DND-41 (cell line): Measurements from ENCODE around the gene SLC4A1AP.

ENCODE experiments used
- ATAC-seq: fragments of 200-7000 bp; cut with Tn5 transposase; 3 replicates; pipeline ENCODE4 v1.9.1; 2021; ENCODE audit warnings: low read depth; ENCODE audit not compliant: insufficient read depth
- DNase-seq: peaks from one replicate; pipeline ENCODE4 v3.0.0-alpha.2; 2020
- H2AFZ ChIP-seq: 2 replicates; pipeline ENCODE4 v1.6.0; 2012; ENCODE audit warnings: low read depth, low read length
- H3K27ac ChIP-seq: 2 replicates; pipeline ENCODE4 v1.5.1; 2012; ENCODE audit warnings: low read length, inconsistent platforms
- H3K27me3 ChIP-seq: fragments of 200-600 bp; sonication (generic); 2 replicates; pipeline ENCODE4 v1.6.0; 2012; ENCODE audit warnings: low read length, mild to moderate bottlenecking, inconsistent platforms; ENCODE audit not compliant: insufficient read depth, poor library complexity
- H3K36me3 ChIP-seq: 2 replicates; pipeline ENCODE4 v1.5.1; 2012; ENCODE audit warnings: low read length, inconsistent platforms; ENCODE audit not compliant: insufficient read depth
- H3K4me1 ChIP-seq: 2 replicates; pipeline ENCODE4 v1.5.1; 2012; ENCODE audit warnings: mild to moderate bottlenecking, low read length; ENCODE audit not compliant: insufficient read depth
- H3K4me2 ChIP-seq: 2 replicates; pipeline ENCODE4 v1.6.0; 2012; ENCODE audit warnings: mild to moderate bottlenecking, moderate library complexity, low read length, inconsistent platforms; ENCODE audit not compliant: insufficient read depth
- H3K4me3 ChIP-seq, 2 experiments: fragments of 200-600 bp in 1 of 2; shearing (Covaris generic) in 1 of 2; 2 replicates each; pipeline ENCODE4 v1.5.1; 2012 to 2016; ENCODE audit warnings: inconsistent platforms in 2 of 2, low read length in 2 of 2, mild to moderate bottlenecking in 2 of 2, low read depth in 1 of 2, moderate library complexity in 1 of 2
- H3K79me2 ChIP-seq: 2 replicates; pipeline ENCODE4 v1.6.0; 2012; ENCODE audit warnings: low read length, inconsistent platforms; ENCODE audit not compliant: insufficient read depth
- H3K9ac ChIP-seq: 2 replicates; pipeline ENCODE4 v1.6.0; 2012; ENCODE audit warnings: low read depth, mild to moderate bottlenecking, inconsistent platforms, low read length, moderate library complexity
- H3K9me3 ChIP-seq: 2 replicates; pipeline ENCODE4 v1.5.1; 2012; ENCODE audit warnings: low read length, moderate library complexity, mild to moderate bottlenecking, inconsistent platforms; ENCODE audit not compliant: insufficient read depth, severe bottlenecking
- H4K20me1 ChIP-seq: 2 replicates; pipeline ENCODE4 v1.6.0; 2012; ENCODE audit warnings: low read length; ENCODE audit not compliant: insufficient read depth
- EZH2 ChIP-seq: IDR thresholded peaks from 3 replicates; pipeline ENCODE4 v1.6.1; 2012; ENCODE audit warnings: borderline replicate concordance, low read depth, mild to moderate bottlenecking, moderate library complexity, low read length, inconsistent platforms; ENCODE audit not compliant: severe bottlenecking
- TF ChIP-seq, protein P1 (sequence below): IDR thresholded peaks from 2 replicates; pipeline ENCODE4 v1.5.1; 2012; ENCODE audit warnings: borderline replicate concordance, low read length, moderate library complexity, mild to moderate bottlenecking; ENCODE audit not compliant: poor library complexity, severe bottlenecking; ENCODE audit errors: extremely low read depth

SLC4A1AP gene

DNA sequence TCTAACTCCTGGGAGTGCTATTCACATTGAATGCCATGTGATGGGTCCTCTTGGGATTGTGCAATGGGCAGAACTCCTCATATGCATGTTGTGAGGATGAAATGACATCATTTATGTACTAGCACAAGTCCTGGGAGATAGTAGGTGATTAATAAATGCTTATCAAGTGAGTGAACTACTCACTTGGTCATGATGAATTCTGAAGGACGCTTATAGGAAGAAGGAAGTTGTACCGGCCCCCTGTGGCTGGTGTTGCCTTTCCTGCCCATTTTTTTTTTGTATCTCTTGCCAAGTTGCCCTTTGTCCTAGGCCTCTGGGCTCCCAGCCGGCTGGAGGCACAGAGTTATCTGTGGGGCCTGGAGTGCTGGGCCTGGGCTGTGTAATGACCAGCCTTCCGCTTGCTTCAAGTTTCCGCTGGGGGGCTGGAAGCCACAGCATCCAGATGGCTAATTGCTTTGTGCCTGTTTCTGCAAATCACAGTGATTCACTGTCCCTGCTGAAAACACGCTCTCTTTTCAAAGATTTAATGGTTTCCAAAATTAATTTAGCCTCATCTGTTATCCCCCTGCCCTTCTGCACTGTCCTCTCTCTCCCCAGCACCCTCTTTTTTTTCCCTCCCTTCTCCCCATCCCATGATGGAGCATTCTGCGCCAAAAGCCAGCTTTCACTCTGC lies 74.1 kb downstream of the SLC4A1AP start:
- Histone ChIP-seq H3K4me1 (no peaks in the 10 kb centered on the region), H3K27ac (no peak overlapping the region), H3K4me2 (no peak overlapping the region), H3K79me2 (no peaks in the 10 kb centered on the region), H3K9me3 (no peaks in the 10 kb centered on the region), H3K4me3 (no peak overlapping the region), H4K20me1 (no peaks in the 10 kb centered on the region), H2AFZ (no peak overlapping the region), H3K27me3 (no peaks in the 10 kb centered on the region), H3K36me3 (no peaks in the 10 kb centered on the region), H3K9ac (no peak overlapping the region)
- TF ChIP-seq, protein P1, sequence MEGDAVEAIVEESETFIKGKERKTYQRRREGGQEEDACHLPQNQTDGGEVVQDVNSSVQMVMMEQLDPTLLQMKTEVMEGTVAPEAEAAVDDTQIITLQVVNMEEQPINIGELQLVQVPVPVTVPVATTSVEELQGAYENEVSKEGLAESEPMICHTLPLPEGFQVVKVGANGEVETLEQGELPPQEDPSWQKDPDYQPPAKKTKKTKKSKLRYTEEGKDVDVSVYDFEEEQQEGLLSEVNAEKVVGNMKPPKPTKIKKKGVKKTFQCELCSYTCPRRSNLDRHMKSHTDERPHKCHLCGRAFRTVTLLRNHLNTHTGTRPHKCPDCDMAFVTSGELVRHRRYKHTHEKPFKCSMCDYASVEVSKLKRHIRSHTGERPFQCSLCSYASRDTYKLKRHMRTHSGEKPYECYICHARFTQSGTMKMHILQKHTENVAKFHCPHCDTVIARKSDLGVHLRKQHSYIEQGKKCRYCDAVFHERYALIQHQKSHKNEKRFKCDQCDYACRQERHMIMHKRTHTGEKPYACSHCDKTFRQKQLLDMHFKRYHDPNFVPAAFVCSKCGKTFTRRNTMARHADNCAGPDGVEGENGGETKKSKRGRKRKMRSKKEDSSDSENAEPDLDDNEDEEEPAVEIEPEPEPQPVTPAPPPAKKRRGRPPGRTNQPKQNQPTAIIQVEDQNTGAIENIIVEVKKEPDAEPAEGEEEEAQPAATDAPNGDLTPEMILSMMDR = no peak
- no peak for TF ChIP-seq EZH2
- ATAC-seq (no peak), DNase-seq (no peak)

DNA sequence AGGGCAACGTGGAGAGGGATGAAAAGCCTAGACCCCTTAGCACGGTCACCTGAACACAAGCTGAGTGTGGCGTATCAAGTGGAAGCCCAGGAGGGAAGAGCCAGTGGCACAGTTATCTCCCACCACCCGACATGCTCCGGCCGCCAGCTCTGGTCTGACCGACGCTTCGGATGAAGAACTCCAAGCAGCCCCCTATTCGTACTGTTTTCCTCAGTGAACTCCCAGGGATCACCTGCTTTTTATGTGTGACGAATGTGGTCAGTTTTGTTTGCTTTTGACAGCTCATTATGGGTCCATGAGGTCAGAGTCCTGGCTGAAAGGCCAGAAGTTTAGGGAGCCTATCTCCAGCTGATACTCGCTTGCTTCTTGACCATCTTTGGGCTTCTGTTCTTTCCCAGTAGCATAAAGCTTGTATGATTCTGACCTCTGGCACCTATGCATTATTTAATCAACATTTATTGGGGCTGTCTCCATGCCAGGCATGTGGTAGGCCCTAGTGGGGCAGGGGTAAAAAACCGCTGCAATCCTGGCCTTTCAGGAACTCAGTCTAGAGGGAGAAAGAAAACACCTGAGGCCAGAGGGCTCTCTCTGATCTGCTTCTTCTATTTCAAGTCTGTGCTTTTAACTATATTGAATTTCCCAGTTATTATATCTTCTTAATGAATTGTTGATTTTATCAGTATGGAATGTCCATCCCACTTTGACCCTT lies 74.8 kb downstream of the SLC4A1AP start:
- no peak overlapping the region for H2AFZ ChIP-seq
- no peaks in the 10 kb centered on the region for H3K9me3 ChIP-seq
- no peak overlapping the region for H3K9ac ChIP-seq
- no peaks in the 10 kb centered on the region for H4K20me1 ChIP-seq
- H3K4me2 ChIP-seq = no peak overlapping the region
- H3K27me3 ChIP-seq = no peaks in the 10 kb centered on the region
- no peaks in the 10 kb centered on the region for H3K36me3 ChIP-seq
- no peaks in the 10 kb centered on the region for H3K4me1 ChIP-seq
- TF ChIP-seq EZH2 = no peak
- TF ChIP-seq, protein P1 = no peak
- H3K4me3 ChIP-seq = no peak overlapping the region
- ATAC-seq = no peak
- DNase-seq = no peak
- no peak overlapping the region for H3K27ac ChIP-seq
- no peaks in the 10 kb centered on the region for H3K79me2 ChIP-seq

DNA sequence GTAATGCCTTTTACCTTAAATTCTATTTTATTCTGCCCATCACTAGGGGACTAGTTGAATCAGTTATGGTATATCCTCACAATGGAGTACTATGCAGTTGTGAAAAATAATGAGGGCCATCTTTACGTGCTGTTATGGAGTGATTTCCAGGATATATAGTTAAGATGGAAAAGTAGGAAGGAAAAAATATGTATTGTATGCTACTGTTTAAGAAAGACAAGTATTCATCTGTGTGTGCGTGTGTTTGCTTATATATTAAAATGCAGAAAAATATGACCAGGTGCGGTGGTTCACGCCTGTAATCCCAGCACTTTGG lies 75.3 kb downstream of the SLC4A1AP start:
- no peaks in the 10 kb centered on the region for H3K36me3 ChIP-seq
- H3K4me1 ChIP-seq = no peaks in the 10 kb centered on the region
- H4K20me1 ChIP-seq = no peaks in the 10 kb centered on the region
- no peaks in the 10 kb centered on the region for H3K9me3 ChIP-seq
- ATAC-seq = no peak
- no peak for DNase-seq
- no peak overlapping the region for H3K4me2 ChIP-seq
- no peaks in the 10 kb centered on the region for H3K79me2 ChIP-seq
- H3K9ac ChIP-seq = no peak overlapping the region
- H3K27ac ChIP-seq = no peak overlapping the region
- no peak overlapping the region for H3K4me3 ChIP-seq
- no peaks in the 10 kb centered on the region for H3K27me3 ChIP-seq
- no peak overlapping the region for H2AFZ ChIP-seq
- no peak for TF ChIP-seq EZH2
- TF ChIP-seq, protein P1 = no peak
